GM12865 (cell line): ENCODE measurements around the gene PFDN6.

Experiments used
- DNase-seq: peaks from one replicate; pipeline ENCODE4 v3.0.0; 2010; ENCODE audit warnings: low read depth
- H3K4me3 ChIP-seq: 2 replicates; pipeline ENCODE4 v1.5.1; 2011; ENCODE audit warnings: mild to moderate bottlenecking, low read depth, low read length, control low read depth
- CTCF ChIP-seq: IDR thresholded peaks from 2 replicates; pipeline ENCODE4 v1.5.1; 2011; ENCODE audit warnings: low read length, control low read depth, low read depth, inconsistent platforms; ENCODE audit not compliant: insufficient read depth; ENCODE audit errors: missing control alignments

The PFDN6 gene

GRCh38 chr6:33276581-33276863 lies 12.9 kb upstream of the PFDN6 start:
- peak overlapping the region; percentile 90 for H3K4me3 ChIP-seq
- no peak for DNase-seq
- no peak for TF ChIP-seq CTCF

- TF ChIP-seq CTCF, result peak; percentile 55
- peak; percentile 92 for DNase-seq
- peak within 1 kb of the TSS; percentile 90 for H3K4me3 ChIP-seq
Measured at GRCh38 chr6:33276864-33277662, 12.3 kb upstream of the PFDN6 start, which contains the start of gene B3GALT4. TSS of gene B3GALT4 (plus strand) at chr6:33277123. CDS start at chr6:33277420, 297 bp downstream.

GRCh38 chr6:33277663-33278391 lies 11.6 kb upstream of the PFDN6 start:
- H3K4me3 ChIP-seq, result peak overlapping the region; percentile 90
- no peak for TF ChIP-seq CTCF
- peak; percentile 74 for DNase-seq

- DNase-seq, result no peak
Measured at GRCh38 chr6:33278392-33278741, 11.0 kb upstream of the PFDN6 start.

GRCh38 chr6:33278810-33279209 lies 10.6 kb upstream of the PFDN6 start:
- TF ChIP-seq CTCF, result no peak
- no peak for DNase-seq
- H3K4me3 ChIP-seq, result no peak overlapping the region

More at GRCh38 chr6:33278392-33278741, 11.0 kb upstream of the PFDN6 start:
- H3K4me3 ChIP-seq, result peak overlapping the region; percentile 90
- no peak for TF ChIP-seq CTCF

- TF ChIP-seq CTCF, result no peak
- no peak overlapping the region for H3K4me3 ChIP-seq
- no peak for DNase-seq
Measured at GRCh38 chr6:33279257-33279695, 10.1 kb upstream of the PFDN6 start.

GRCh38 chr6:33279971-33280511 lies 9.4 kb upstream of the PFDN6 start:
- peak; percentile 45 for DNase-seq
- peak; percentile 35 for TF ChIP-seq CTCF
- H3K4me3 ChIP-seq, result no peak overlapping the region
